Aorta (tissue), 5 donors: ENCODE results near the gene NIPAL4. TPM values are rescaled to one million over a fixed set of nuclear protein-coding genes. Genes with fewer than 3 reads are reported as not detected.
"Not testable (repeated sequence)": the region's sequence is repeated elsewhere in the genome, so short reads cannot be mapped to it uniquely, and the experiment has no call there.

Source experiments
- ATAC-seq: fragments of 200-7000 bp; cut with Tn5 transposase; one replicate; pipeline ENCODE4 v1.9.1; 2022; ENCODE audit warnings: moderate library complexity; ENCODE audit not compliant: low FRiP score
- DNase-seq, 2 donors: peaks; one replicate each; pipeline ENCODE4 v3.0.0-alpha.2; 2020
- H3K27ac ChIP-seq, 2 donors: one replicate each; pipeline ENCODE4 v1.5.1; 2013; ENCODE audit warnings: low read length in 2 of 2, mild to moderate bottlenecking in 2 of 2, moderate library complexity in 2 of 2, control low read depth in 1 of 2, inconsistent platforms in 1 of 2, low read depth in 1 of 2
- H3K27me3 ChIP-seq, 2 donors: one replicate each; pipeline ENCODE4 v1.6.1; 2013; ENCODE audit warnings: control low read depth in 1 of 2, low read length in 1 of 2, mild to moderate bottlenecking in 1 of 2, moderate library complexity in 1 of 2; ENCODE audit not compliant: insufficient read depth in 2 of 2, control insufficient read depth in 1 of 2
- H3K36me3 ChIP-seq, 2 donors: one replicate each; pipeline ENCODE4 v1.6.1; 2013; ENCODE audit warnings: control low read depth in 1 of 2, low read length in 1 of 2, mild to moderate bottlenecking in 1 of 2; ENCODE audit not compliant: insufficient read depth in 2 of 2, control insufficient read depth in 1 of 2
- H3K4me1 ChIP-seq, 2 donors: one replicate each; pipeline ENCODE4 v1.6.1; 2013; ENCODE audit warnings: low read length in 2 of 2, control low read depth in 1 of 2, mild to moderate bottlenecking in 1 of 2, moderate library complexity in 1 of 2; ENCODE audit not compliant: insufficient read depth in 2 of 2, control insufficient read depth in 1 of 2
- H3K4me3 ChIP-seq, 2 donors: one replicate each; pipeline ENCODE4 v1.5.1; 2013; ENCODE audit warnings: low read length in 2 of 2, control low read depth in 1 of 2, mild to moderate bottlenecking in 1 of 2
- H3K9me3 ChIP-seq: one replicate; pipeline ENCODE4 v1.6.1; 2013; ENCODE audit warnings: mild to moderate bottlenecking, low read length; ENCODE audit not compliant: control insufficient read depth
- WGBS, 2 donors: extraction: QIAGEN DNeasy Blood & Tissue Kit; methylation state at CpG; one replicate each; pipeline ENCODE4 v1.1.7; 2013; 5-methylcytosine and 5-hydroxymethylcytosine counted together
- intact Hi-C, 2 donors: fragments of 100-400 bp; cut with DNase I; formaldehyde crosslinking; loops; one replicate each; pipeline versions ENCODE4 v1.14.2 to v1.15.0; 2022
- long read RNA-seq, 2 donors: library from polyadenylated mRNA; unstranded; transcript quantifications; one replicate each; pipeline ENCODE4 v2.0.0, GENCODE V29; 2020 to 2021
- polyA plus RNA-seq, 2 donors: library from polyadenylated mRNA; stranded (reverse); fragments of 200-250 nt; gene quantifications; one replicate each; pipeline ENCODE4 v1.2.3, GENCODE V29; 2013
- total RNA-seq, 2 donors: library from RNA; stranded (reverse); fragmentation: NEBNext Ultra II Directional; extraction: Animal tissue kit (Norgen Biotek cat#: 25700); gene quantifications; one replicate each; pipeline ENCODE4 v1.2.1, GENCODE V29; 2021
- donor health status: healthy with polysubstance abuse.
- donor health status: Bipolar disorder and iron deficiency.
- donor health status: DM: no; HTN: no; CAD: no.
- donor health status: DM: no; HTN: no; CAD: no.
- donor health status: DM: yes; HTN: yes; CAD: no.

NIPAL4 gene
- total RNA-seq (under 1 TPM in 1 of 2 donors, not detected in 1; 0.55 TPM), polyA plus RNA-seq (under 1 TPM in 1 of 2 donors, not detected in 1; 0.28 TPM)
- long read RNA-seq, donor 1, partial matches to known transcripts = 0 of 1 reads
- long read RNA-seq, donor 1, other reads (novel, unspliced or antisense) = 1 of 1 reads
- long read RNA-seq, donor 2 = 0 reads

DNA sequence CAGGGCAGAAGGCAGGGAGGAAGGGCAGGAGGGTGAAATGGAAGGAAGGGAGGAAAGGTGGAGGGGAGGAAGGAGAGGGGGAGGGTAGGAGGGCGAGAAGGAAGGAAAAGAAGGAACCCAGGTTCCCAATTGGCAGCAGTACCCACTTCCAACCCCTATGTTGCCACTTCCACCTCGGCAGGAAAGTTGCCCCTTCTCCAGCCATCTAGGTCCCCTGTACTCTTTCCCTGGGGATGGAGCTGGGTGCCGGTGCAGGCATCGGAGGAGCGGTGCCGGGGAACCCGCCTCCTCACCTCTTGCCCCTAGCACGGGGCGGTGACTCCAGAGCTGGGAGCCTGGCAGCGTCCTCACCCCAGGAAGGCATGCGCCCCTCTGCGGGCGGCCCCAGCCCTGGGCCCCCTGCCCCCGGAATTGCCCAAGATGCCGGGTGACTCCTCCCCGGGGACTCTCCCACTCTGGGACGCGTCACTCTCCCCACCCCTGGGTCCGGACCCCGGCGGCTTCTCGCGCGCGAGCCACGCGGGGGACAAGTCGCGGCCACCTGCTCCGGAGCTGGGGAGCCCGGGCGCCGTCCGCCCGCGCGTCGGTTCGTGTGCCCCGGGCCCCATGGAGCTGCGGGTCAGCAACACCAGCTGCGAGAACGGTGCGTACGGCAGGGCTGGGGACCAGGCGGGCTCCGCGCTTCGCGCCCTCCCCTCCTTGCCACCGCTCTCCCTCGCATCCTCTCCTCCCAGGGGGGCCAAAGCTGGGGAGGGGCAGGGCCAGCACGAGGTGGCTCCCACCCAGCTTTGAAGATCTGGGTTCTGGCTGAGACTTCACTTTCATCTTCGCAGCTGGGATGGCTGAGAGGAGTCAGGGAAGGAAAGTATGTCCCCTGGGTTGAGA is at the start of gene NIPAL4:
Gene NIPAL4 (plus strand): TSS at position 499 of the 885 bp plus-strand sequence. CDS start 108 bp downstream, at position 607.
- peak within 1 kb of the TSS; percentile 11 to 45 for H3K4me3 ChIP-seq
- H3K9me3 ChIP-seq = no peaks in the 10 kb centered on the region
- H3K27me3 ChIP-seq = no peaks in the 10 kb centered on the region
- H3K36me3 ChIP-seq = no peaks in the 10 kb centered on the region
- no peaks in the 10 kb centered on the region for H3K4me1 ChIP-seq
- DNase-seq (peak; percentile 53 to 80), ATAC-seq (peak; percentile 48)
- WGBS, 2 donors = 1 to 2% methylated on average over 46 to 54 of the region's 54 CpGs
- no peak within 1 kb of the TSS for H3K27ac ChIP-seq
- intact Hi-C loops = loop anchor here in 1 of 2 donors (5.0 kb wide), 1 partner anchor 73 kb away; no protein-coding TSS in a partner anchor

DNA sequence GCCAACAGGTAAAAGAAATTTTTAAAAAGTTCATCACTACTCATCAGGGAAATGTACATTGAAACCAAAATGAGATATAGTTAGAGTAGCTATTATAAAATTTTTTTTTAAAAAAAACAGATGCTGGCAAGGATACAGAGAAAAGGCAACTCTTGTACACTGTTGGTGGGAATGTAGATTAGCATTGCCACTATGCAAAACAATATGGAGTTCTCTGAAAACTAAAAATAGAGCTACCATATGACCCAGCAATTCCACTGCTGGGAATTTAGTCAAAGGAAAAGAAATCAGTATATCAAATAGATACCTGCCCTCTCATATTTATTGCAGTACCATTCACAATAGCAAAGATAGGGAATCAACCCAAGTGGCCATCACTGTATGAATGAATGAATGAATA is 44.2 kb upstream of the NIPAL4 start:
- H3K4me3 ChIP-seq = no peak overlapping the region
- no peak overlapping the region for H3K27ac ChIP-seq
- H3K4me1 ChIP-seq = no peaks in the 10 kb centered on the region
- no peak for ATAC-seq
- H3K27me3 ChIP-seq = no peaks in the 10 kb centered on the region
- no peaks in the 10 kb centered on the region for H3K36me3 ChIP-seq
- DNase-seq = no peak
- H3K9me3 ChIP-seq = no peaks in the 10 kb centered on the region
- intact Hi-C loops = no loop called here

DNA sequence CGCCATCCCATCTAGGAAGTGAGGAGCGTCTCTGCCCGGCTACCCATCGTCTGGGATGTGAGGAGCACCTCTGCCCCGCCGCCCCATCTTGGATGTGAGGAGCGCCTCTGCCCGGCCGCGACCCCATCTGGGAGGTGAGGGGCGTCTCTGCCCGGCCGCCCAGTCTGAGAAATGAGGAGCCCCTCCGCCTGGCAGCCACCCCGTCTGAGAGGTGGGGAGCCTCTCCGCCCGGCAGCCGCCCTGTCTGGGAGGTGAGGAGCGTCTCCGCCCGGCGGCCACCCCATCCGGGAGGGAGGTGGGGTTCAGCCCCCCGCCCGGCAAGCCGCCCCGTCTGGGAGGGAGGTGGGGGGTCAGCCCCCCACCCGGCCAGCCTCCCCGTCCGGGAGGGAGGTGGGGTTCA is 40.5 kb upstream of the NIPAL4 start:
- DNase-seq, ATAC-seq, H3K9me3 ChIP-seq, H3K4me3 ChIP-seq, H3K4me1 ChIP-seq, H3K27me3 ChIP-seq, H3K36me3 ChIP-seq, H3K27ac ChIP-seq, intact Hi-C loops: not testable (repeated sequence)
- 97 to 99% methylated on average over 19 to 30 of the region's 30 CpGs for WGBS, 2 donors

DNA sequence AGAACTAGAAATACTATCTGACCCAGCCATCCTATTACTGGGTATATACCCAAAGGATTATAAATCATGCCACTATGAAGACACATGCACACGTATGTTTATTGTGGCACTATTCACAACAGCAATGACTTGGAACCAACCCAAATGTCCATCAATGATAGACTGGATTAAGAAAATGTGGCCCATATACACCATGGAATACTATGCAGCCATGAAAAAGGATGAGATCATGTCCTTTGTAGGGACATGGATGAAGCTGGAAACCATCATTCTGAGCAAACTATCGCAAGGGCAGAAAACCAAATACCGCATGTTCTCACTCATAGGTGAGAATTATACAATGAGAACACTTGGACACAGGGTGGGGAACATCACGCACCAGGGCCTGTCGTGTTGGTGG is 30.1 kb upstream of the NIPAL4 start:
- not testable (repeated sequence) for ATAC-seq, H3K9me3 ChIP-seq, H3K4me1 ChIP-seq, H3K27ac ChIP-seq, H3K27me3 ChIP-seq, H3K4me3 ChIP-seq, DNase-seq, H3K36me3 ChIP-seq
- intact Hi-C loops = loop anchor here (5.0 kb wide), 3 partner anchors 42 to 287 kb away; no protein-coding TSS in a partner anchor
- 94 to 96% methylated on average over 5 of the region's 5 CpGs for WGBS, 2 donors

DNA sequence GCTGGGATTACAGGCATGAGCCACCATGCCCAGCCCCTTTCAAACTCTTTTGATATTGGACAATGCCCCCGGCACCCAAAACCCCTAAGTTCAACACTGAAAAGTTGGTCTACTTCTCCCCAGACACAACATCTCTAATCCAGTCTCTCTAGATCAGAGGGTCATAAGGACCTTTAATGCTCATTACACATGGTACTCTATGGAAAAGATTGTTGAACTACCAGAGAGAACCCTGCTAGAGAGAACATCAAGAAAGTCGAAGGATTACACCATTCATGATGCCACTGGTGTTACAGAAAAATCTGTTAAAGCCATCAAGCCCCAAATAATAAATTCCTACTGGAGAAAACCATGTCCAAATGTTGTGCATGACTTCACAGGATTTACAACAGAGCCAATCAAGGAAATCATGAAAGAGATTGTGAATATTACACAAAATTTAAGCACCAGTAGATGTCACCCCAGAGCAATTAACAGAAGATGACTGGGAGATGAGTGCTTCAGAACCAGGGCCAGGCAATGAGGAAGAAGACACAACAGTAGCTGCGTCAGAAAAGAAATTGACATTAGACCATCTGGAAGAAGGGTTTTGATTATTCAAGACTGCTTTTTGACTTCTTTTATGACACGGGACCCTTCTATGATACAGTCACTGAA is 28.3 kb upstream of the NIPAL4 start:
- no peaks in the 10 kb centered on the region for H3K9me3 ChIP-seq
- H3K4me3 ChIP-seq = no peak overlapping the region
- intact Hi-C loops = loop anchor here (5.0 kb wide), 3 partner anchors 41 to 286 kb away; no protein-coding TSS in a partner anchor
- H3K4me1 ChIP-seq = no peaks in the 10 kb centered on the region
- no peaks in the 10 kb centered on the region for H3K36me3 ChIP-seq
- no peak overlapping the region for H3K27ac ChIP-seq
- ATAC-seq (peak; percentile 78), DNase-seq (no peak)
- H3K27me3 ChIP-seq = no peaks in the 10 kb centered on the region
- 53 to 56% methylated on average over 4 of the region's 4 CpGs for WGBS, 2 donors

DNA sequence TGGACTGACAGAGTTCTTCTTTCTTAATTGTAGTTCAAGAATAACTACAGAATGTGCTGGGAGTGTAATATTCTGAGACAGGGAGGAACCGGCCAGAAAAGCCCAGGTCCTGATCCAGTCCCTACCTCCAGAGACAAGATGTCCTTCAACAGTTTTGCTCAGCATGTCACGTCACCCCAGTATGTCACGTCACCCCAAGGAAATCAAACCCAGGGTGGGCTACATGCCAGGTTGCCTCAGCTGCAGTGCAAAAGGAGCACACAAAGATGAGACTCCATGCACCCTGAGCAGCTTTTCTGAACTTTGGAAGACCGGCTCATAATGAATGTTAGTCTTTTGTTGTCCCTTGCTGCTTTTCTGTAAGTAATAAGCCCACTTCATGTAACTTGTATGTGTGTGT is 25.9 kb upstream of the NIPAL4 start:
- no peaks in the 10 kb centered on the region for H3K9me3 ChIP-seq
- no peak overlapping the region for H3K4me3 ChIP-seq
- 96 to 98% methylated on average over 4 of the region's 4 CpGs for WGBS, 2 donors
- intact Hi-C loops = loop anchor here (5.0 kb wide), 3 partner anchors 38 to 283 kb away; no protein-coding TSS in a partner anchor
- no peaks in the 10 kb centered on the region for H3K27me3 ChIP-seq
- no peak for ATAC-seq
- H3K36me3 ChIP-seq = no peaks in the 10 kb centered on the region
- no peak overlapping the region for H3K27ac ChIP-seq
- DNase-seq = no peak
- no peaks in the 10 kb centered on the region for H3K4me1 ChIP-seq

DNA sequence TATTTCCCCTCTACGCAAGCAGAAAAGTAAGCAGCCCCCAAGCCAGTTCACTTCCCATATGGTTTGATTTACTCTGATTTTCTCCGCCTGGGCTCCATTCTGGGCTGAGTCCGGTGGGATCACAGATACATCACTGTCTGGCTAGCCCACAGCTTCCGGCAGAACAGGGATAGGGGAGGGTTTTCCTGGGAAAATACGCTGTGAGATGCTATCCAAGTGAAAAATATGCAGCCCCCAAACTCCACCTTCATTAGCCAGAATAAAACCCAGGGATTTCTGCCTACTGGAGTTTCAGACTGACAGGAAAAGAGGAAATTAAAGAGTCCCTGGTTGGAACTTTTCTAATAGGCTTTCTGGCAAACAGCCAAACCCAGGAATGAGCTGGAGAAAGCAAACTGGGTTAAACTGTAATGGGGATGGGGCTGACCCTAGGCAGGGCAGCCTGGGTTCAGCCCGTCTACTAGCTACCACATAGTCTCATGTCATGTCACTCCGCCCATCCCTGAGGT is 16.9 kb upstream of the NIPAL4 start:
- peak; percentile 29 for ATAC-seq

DNA sequence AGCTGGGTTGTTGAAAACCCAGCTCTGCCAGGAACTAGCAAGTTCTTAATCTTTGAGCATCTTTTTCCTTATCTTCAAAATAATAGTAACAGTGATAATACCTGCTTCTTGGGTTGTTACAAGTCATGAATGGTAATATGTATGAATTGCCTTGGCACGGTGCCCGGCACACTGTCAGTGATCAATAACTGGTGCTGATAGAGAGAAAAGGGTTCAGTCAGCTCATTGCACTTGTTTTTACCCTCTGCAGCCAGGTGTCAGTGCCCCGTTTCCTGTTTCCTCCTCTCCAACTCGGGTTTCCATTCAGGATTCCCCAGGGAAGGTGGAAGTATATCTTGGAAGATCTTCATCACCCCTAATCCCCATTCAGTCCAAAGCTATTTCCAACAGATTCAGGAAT is 15.8 kb upstream of the NIPAL4 start:
- H3K27me3 ChIP-seq = no peaks in the 10 kb centered on the region

More for the DNA sequence above, 16.9 kb upstream of the NIPAL4 start:
- Histone ChIP-seq H3K36me3 (no peaks in the 10 kb centered on the region), H3K4me1 (no peaks in the 10 kb centered on the region), H3K27me3 (no peaks in the 10 kb centered on the region), H3K4me3 (no peak overlapping the region), H3K9me3 (no peaks in the 10 kb centered on the region), H3K27ac (no peak overlapping the region)
- intact Hi-C loops = no loop called here
- WGBS, 2 donors = 62 to 72% methylated on average over 7 of the region's 7 CpGs
- no peak for DNase-seq

More for the DNA sequence above, 15.8 kb upstream of the NIPAL4 start:
- DNase-seq = no peak
- no peaks in the 10 kb centered on the region for H3K36me3 ChIP-seq
- no peak for ATAC-seq
- H3K4me1 ChIP-seq = no peaks in the 10 kb centered on the region
- no peak overlapping the region for H3K27ac ChIP-seq
- 68% methylated on average over 4 of the region's 4 CpGs for WGBS, 2 donors
- no peak overlapping the region for H3K4me3 ChIP-seq
- H3K9me3 ChIP-seq = no peaks in the 10 kb centered on the region
- intact Hi-C loops = no loop called here
